DOHH2 (cell line): ENCODE measurements around the gene SSX2.
"Not testable (repeated sequence)": the region's sequence is repeated elsewhere in the genome, so short reads cannot be mapped to it uniquely, and the experiment has no call there.

Experiments used
- EZH2phosphoT487 ChIP-seq: fragments of 200-600 bp; sonication (generic); IDR thresholded peaks from 2 replicates; pipeline ENCODE4 v1.6.1; 2017; ENCODE audit warnings: borderline replicate concordance, mild to moderate bottlenecking, antibody characterized with exemption, low read length, moderate library complexity, mixed read lengths
- TF ChIP-seq, protein P1 (sequence below): fragments of 200-600 bp; sonication (generic); IDR thresholded peaks from one replicate; pipeline ENCODE4 v1.5.1; 2014; ENCODE audit warnings: antibody characterized with exemption, mild to moderate bottlenecking, low read depth, low read length; ENCODE audit not compliant: poor library complexity, severe bottlenecking

DNA sequence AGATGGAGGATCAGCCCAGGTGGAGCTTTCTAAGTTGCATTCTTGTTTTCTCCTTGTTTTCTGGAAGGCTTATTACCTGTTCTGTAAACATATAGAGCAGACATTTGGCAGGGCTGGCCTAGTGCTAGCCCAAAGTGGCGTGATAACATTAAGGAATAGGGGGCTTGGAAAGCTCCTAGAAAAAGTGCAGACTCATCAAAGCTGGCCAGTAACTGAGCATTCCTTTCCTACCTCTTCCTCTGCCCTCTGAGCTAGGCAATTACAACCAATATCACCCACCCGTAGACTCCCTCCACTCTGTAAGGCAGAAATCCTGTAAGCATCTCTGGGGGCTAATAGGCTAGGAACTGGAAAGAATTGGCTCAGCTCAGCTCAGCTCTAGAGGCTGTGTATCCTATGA lies 44.8 kb downstream of the SSX2 start:
- TF ChIP-seq, protein P1, sequence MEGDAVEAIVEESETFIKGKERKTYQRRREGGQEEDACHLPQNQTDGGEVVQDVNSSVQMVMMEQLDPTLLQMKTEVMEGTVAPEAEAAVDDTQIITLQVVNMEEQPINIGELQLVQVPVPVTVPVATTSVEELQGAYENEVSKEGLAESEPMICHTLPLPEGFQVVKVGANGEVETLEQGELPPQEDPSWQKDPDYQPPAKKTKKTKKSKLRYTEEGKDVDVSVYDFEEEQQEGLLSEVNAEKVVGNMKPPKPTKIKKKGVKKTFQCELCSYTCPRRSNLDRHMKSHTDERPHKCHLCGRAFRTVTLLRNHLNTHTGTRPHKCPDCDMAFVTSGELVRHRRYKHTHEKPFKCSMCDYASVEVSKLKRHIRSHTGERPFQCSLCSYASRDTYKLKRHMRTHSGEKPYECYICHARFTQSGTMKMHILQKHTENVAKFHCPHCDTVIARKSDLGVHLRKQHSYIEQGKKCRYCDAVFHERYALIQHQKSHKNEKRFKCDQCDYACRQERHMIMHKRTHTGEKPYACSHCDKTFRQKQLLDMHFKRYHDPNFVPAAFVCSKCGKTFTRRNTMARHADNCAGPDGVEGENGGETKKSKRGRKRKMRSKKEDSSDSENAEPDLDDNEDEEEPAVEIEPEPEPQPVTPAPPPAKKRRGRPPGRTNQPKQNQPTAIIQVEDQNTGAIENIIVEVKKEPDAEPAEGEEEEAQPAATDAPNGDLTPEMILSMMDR = not testable (repeated sequence)
- TF ChIP-seq EZH2phosphoT487 = not testable (repeated sequence)
